Body of pancreas (tissue), 4 donors: Measurements from ENCODE around the gene SREBF2.

ENCODE experiments used
- CTCF ChIP-seq, 7 experiments: fragments of 450-650 bp in 4 of 7; fragments of 200-600 bp in 3 of 7; sonication (generic) in 3 of 7; IDR thresholded peaks; one replicate each; pipeline ENCODE4 v1.5.1; 2016 to 2019; ENCODE audit warnings: antibody characterized with exemption in 7 of 7
- POLR2A ChIP-seq, 3 donors: fragments of 450-650 bp; IDR thresholded peaks; one replicate each; pipeline ENCODE4 v1.6.1; 2016; ENCODE audit warnings: antibody characterized with exemption in 3 of 3, mild to moderate bottlenecking in 2 of 3

GRCh38 chr22:41891407-41891806 is 58.5 kb downstream of the SREBF2 start:
- TF ChIP-seq CTCF (IDR thresholded peaks at IDR 0.05) (no peak), POLR2A (IDR thresholded peaks at IDR 0.05) (no peak)
